GM12878 (cell line): ENCODE data around the gene SIRT7. TPM values are rescaled to one million over a fixed set of nuclear protein-coding genes. Genes with fewer than 3 reads are reported as not detected.

ENCODE experiments used
- ATAC-seq: fragments of 200-7000 bp; cut with Tn5 transposase; 3 replicates; pipeline ENCODE4 v1.9.1; 2020; ENCODE audit warnings: mild to moderate bottlenecking, moderate library complexity
- BruUV-seq: library from RNA; stranded (reverse); fragments of 400-500 nt; replicated peaks from 2 replicates; lab custom pipeline; 2021; lab: Mats Ljungman, UMichigan
- CTCF ChIA-PET: fragments of 300-600 bp; sonication (Branson Sonifier 250); formaldehyde crosslinking; extraction: SDS; loops from one replicate; lab custom pipeline; 2021; ENCODE audit warnings: inconsistent platforms; lab: Yijun Ruan, JAX
- POLR2A ChIA-PET: fragments of 350-600 bp; formaldehyde crosslinking; extraction: SDS; loops from one replicate; lab custom pipeline; 2021; ENCODE audit warnings: inconsistent platforms; lab: Charles Lee
- RAD21 ChIA-PET: fragments of 300-600 bp; sonication (Branson Sonifier 250); formaldehyde crosslinking; loops from one replicate; lab custom pipeline; 2023; ENCODE audit warnings: antibody characterized with exemption; ENCODE audit not compliant: unreplicated experiment; lab: Charles Lee
- SMC1A ChIA-PET: fragments of 300-600 bp; sonication (Branson Sonifier 250); formaldehyde crosslinking; loops from one replicate; lab custom pipeline; 2023; ENCODE audit not compliant: unreplicated experiment, uncharacterized antibody; lab: Charles Lee
- DNase-seq: peaks from one replicate; pipeline ENCODE4 v3.0.0-alpha.2; 2011; ENCODE audit warnings: low read depth, low spot score
- FAIRE-seq: peaks from 3 replicates; lab custom pipeline; 2011; peaks lifted over from hg19 to GRCh38; lab: Jason Lieb, UNC
- H2AFZ ChIP-seq: 2 replicates; pipeline ENCODE4 v1.6.0; 2011; ENCODE audit warnings: low read depth, low read length, control low read depth; ENCODE audit not compliant: control insufficient read depth
- H3K27ac ChIP-seq: 2 replicates; pipeline ENCODE4 v1.5.1; 2011; ENCODE audit warnings: control low read depth; ENCODE audit not compliant: control insufficient read depth, insufficient read depth
- H3K27me3 ChIP-seq, 2 experiments: replicated peaks in 1 of 2; 2 replicates each; pipeline versions ENCODE4 v1.6.0 to v1.6.1; 2011; ENCODE audit warnings: low read length in 1 of 2; ENCODE audit not compliant: control insufficient read depth in 2 of 2, insufficient read depth in 2 of 2
- H3K36me3 ChIP-seq, 2 experiments: 2 replicates each; pipeline ENCODE4 v1.5.1; 2011; ENCODE audit warnings: low read length in 1 of 2; ENCODE audit not compliant: control insufficient read depth in 2 of 2, insufficient read depth in 2 of 2
- H3K4me1 ChIP-seq: 2 replicates; pipeline ENCODE4 v1.6.1; 2011; ENCODE audit warnings: mild to moderate bottlenecking, low read length, moderate library complexity, mixed read lengths; ENCODE audit not compliant: control insufficient read depth, insufficient read depth
- H3K4me2 ChIP-seq: 2 replicates; pipeline ENCODE4 v1.6.0; 2011; ENCODE audit warnings: control low read depth; ENCODE audit not compliant: control insufficient read depth, insufficient read depth
- H3K4me3 ChIP-seq: fragments of 200-600 bp; sonication (generic); 2 replicates; pipeline ENCODE4 v1.5.1; 2016
- H3K79me2 ChIP-seq: 2 replicates; pipeline ENCODE4 v1.6.0; 2011; ENCODE audit warnings: low read length; ENCODE audit not compliant: control insufficient read depth, insufficient read depth
- H3K9ac ChIP-seq: 2 replicates; pipeline ENCODE4 v1.8.0; 2011; ENCODE audit warnings: low read length, control low read depth, mixed read lengths; ENCODE audit not compliant: control insufficient read depth, insufficient read depth
- H3K9me3 ChIP-seq: replicated peaks from 3 replicates; pipeline ENCODE4 v1.5.1; 2011; ENCODE audit warnings: mild to moderate bottlenecking, low read length; ENCODE audit not compliant: control insufficient read depth, insufficient read depth
- H4K20me1 ChIP-seq: 2 replicates; pipeline ENCODE4 v1.6.0; 2011; ENCODE audit not compliant: control insufficient read depth, insufficient read depth
- ATF2 ChIP-seq: IDR thresholded peaks from 2 replicates; pipeline ENCODE4 v1.6.1; 2012; ENCODE audit warnings: low read length, inconsistent platforms
- CBX3 ChIP-seq: fragments of 200-600 bp; sonication (generic); IDR thresholded peaks from 2 replicates; pipeline ENCODE4 v1.6.1; 2016; ENCODE audit warnings: low read depth, borderline replicate concordance
- DPF2 ChIP-seq: fragments of 450-650 bp; IDR thresholded peaks from 2 replicates; pipeline ENCODE4 v1.6.1; 2017; ENCODE audit warnings: mild to moderate bottlenecking
- IRF5 ChIP-seq: fragments of 450-650 bp; IDR thresholded peaks from 2 replicates; pipeline ENCODE4 v1.6.1; 2017; ENCODE audit warnings: borderline replicate concordance
- MXI1 ChIP-seq: fragments of 150-350 bp; IDR thresholded peaks from 2 replicates; pipeline ENCODE4 v1.6.1; 2011; ENCODE audit warnings: low read depth, mild to moderate bottlenecking, inconsistent platforms, low read length, improper control_type of control experiment
- NFYA ChIP-seq: IDR thresholded peaks from 2 replicates; pipeline ENCODE4 v1.6.1; 2011; ENCODE audit warnings: low read depth, mild to moderate bottlenecking, low read length, improper control_type of control experiment, borderline replicate concordance
- NFYB ChIP-seq: IDR thresholded peaks from 2 replicates; pipeline ENCODE4 v1.6.1; 2011; ENCODE audit warnings: low read depth, mild to moderate bottlenecking, low read length, improper control_type of control experiment, moderate library complexity; ENCODE audit not compliant: insufficient read depth
- RAD51 ChIP-seq: fragments of 450-650 bp; IDR thresholded peaks from 2 replicates; pipeline ENCODE4 v1.6.1; 2016; ENCODE audit warnings: moderate library complexity, mild to moderate bottlenecking, inconsistent platforms
- SIN3A ChIP-seq: IDR thresholded peaks from 2 replicates; pipeline ENCODE4 v1.6.1; 2012; ENCODE audit warnings: low read depth, low read length, improper control_type of control experiment
- SREBF1 ChIP-seq: IDR thresholded peaks from 2 replicates; pipeline ENCODE4 v1.6.1; 2012; ENCODE audit warnings: mild to moderate bottlenecking, low read length
- ZBTB11 ChIP-seq: fragments of 450-650 bp; formaldehyde crosslinking; IDR thresholded peaks from 2 replicates; pipeline ENCODE4 v1.5.0; 2022; ENCODE audit warnings: mild to moderate bottlenecking, missing genetic modification characterization
- ZZZ3 ChIP-seq: IDR thresholded peaks from 2 replicates; pipeline ENCODE4 v1.6.1; 2011; ENCODE audit warnings: low read depth; ENCODE audit not compliant: control insufficient read depth, insufficient read length
- WGBS: methylation state at CpG from one replicate; pipeline ENCODE4 v1.1.6; 2016; ENCODE audit warnings: low lambda C conversion rate; ENCODE audit not compliant: insufficient replicate concordance, insufficient coverage; ENCODE audit errors: missing lambda C conversion rate; 5-methylcytosine and 5-hydroxymethylcytosine counted together
- in situ Hi-C: fragments of 300-500 bp; cut with MboI; formaldehyde crosslinking; loops from 9 replicates; pipeline ENCODE4 v1.14.3; 2018; ENCODE audit warnings: mixed read lengths
- intact Hi-C: fragments of 100-400 bp; cut with micrococcal nuclease; formaldehyde crosslinking; loops from one replicate; pipeline ENCODE4 v1.14.2; 2022; ENCODE audit not compliant: unreplicated experiment
- polyA plus RNA-seq, 11 experiments: library from polyadenylated mRNA; depleted of rRNA in 4 of 11; unstranded in 6 of 11; stranded (reverse) in 5 of 11; fragments of >200 nt; fragmentation: Nextera tagmentation in 4 of 11; fragmentation: Illumina TruSeq in 1 of 11; extraction: Ambion mirVana in 4 of 11; extraction: Trizol in 1 of 11; gene quantifications; 1 replicate in 1 of 11; 2 replicates in 10 of 11; pipeline versions ENCODE4 v1.2.1 to v1.2.3, GENCODE V29; 2011 to 2016; ENCODE audit warnings: inconsistent platforms in 2 of 11, missing spikeins in 2 of 11, low read depth in 1 of 11
- total RNA-seq, 4 experiments: library from RNA; depleted of rRNA in 3 of 4; stranded (reverse); fragments of >200 nt in 3 of 4; fragmentation: Illumina TruSeq in 1 of 4; extraction: Trizol in 1 of 4; gene quantifications; 2 replicates each; pipeline versions ENCODE4 v1.2.1 to v1.2.3, GENCODE V29; 2013 to 2021

Gene SIRT7
- total and polyA plus RNA-seq, 10 of the 15 experiments (the other 5 are each of a cell fraction or from before 2014, with no cell fraction given) = 1.2 to 56.2 (median 22.7) TPM

GRCh38 chr17:81898885-81899284, 19.1 kb downstream of the SIRT7 start:
- H4K20me1 ChIP-seq = no peaks in the 10 kb centered on the region
- intact Hi-C loops (no loop called here), in situ Hi-C loops (no loop called here)
- H2AFZ ChIP-seq = no peak overlapping the region
- ChIA-PET RAD21 (no interaction called here), SMC1A (no interaction called here), CTCF (no interaction called here), POLR2A (no interaction called here)
- DNase-seq (no peak), FAIRE-seq (no peak), ATAC-seq (no peak)
- no peaks in the 10 kb centered on the region for H3K9me3 ChIP-seq
- peaks cover 3% of the 10 kb centered on the region for H3K79me2 ChIP-seq
- H3K27me3 ChIP-seq = no peaks in the 10 kb centered on the region; a peak in 1 of 4 replicates
- no peak overlapping the region for H3K9ac ChIP-seq
- no peak overlapping the region for H3K4me2 ChIP-seq
- no peak overlapping the region for H3K27ac ChIP-seq
- TF ChIP-seq ATF2 (no peak), RAD51 (no peak), ZBTB11 (no peak), CBX3 (no peak), NFYA (no peak), MXI1 (no peak), ZZZ3 (no peak), SREBF1 (no peak), SIN3A (no peak), DPF2 (no peak), NFYB (no peak), IRF5 (no peak)
- H3K4me3 ChIP-seq = no peak overlapping the region
- H3K36me3 ChIP-seq = peaks cover 3 to 14% of the 10 kb centered on the region in 2 experiments; a peak in 3 of 4 replicates
- peaks cover 5% of the 10 kb centered on the region for H3K4me1 ChIP-seq
- BruUV-seq = no TSS peak
- WGBS = 86% methylated on average over 8 of the region's 9 CpGs
